Hepatocyte (in vitro differentiated cells): Measurements from ENCODE around the gene RPS27.

ENCODE experiments used
- EZH2phosphoT487 ChIP-seq: fragments of 200-600 bp; sonication (generic); IDR thresholded peaks from one replicate; pipeline ENCODE4 v1.6.1; 2018; ENCODE audit warnings: antibody characterized with exemption, mild to moderate bottlenecking, low read depth, moderate library complexity; ENCODE audit not compliant: unreplicated experiment, severe bottlenecking
- TF ChIP-seq, protein P1 (sequence below): fragments of 200-600 bp; sonication (generic); IDR thresholded peaks from 2 replicates; pipeline ENCODE4 v1.5.1; 2016; ENCODE audit warnings: antibody characterized with exemption, mild to moderate bottlenecking; ENCODE audit not compliant: poor library complexity

DNA sequence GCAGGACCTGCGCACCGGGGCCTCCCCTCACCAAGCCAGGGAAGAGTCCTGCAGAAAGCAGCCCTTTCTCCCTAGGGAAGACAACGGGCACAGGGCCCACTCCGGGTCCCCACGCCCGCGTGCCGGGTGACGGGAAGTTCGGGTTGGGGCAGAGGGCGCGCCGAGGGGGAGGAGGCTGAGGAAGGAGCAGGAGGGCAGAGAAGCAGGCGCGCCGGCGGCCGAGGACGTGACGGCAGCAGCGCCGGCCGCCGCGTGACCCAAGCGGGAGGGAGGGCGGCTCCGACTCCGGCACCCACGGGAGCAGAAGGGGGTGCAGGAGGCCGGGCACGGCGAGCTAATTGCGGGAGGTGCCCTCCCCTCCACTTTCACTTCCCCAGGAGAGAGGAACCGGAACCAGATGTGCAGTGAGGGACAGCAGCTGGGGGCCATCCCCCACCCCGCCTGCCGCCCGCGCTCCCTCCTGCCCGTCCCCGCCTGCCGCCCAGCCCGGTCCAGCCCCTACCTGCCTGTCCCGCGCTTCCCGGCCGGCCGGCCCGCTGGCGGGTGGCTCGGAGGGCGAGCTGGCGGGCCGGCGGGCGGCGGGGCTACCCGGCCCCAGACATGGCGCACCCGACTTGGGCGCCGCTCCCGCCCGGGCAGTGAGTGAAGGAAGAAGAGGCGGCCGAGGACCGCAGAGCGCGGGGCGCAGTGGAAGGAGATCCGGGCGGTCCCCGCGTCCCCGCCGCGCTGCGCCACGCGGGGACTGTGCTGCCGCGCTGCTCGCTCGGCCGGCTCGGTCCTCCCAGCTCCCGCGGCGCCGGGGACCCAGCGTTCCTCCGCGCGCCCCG is 44.6 kb upstream of the RPS27 start:
- TF ChIP-seq, protein P1, sequence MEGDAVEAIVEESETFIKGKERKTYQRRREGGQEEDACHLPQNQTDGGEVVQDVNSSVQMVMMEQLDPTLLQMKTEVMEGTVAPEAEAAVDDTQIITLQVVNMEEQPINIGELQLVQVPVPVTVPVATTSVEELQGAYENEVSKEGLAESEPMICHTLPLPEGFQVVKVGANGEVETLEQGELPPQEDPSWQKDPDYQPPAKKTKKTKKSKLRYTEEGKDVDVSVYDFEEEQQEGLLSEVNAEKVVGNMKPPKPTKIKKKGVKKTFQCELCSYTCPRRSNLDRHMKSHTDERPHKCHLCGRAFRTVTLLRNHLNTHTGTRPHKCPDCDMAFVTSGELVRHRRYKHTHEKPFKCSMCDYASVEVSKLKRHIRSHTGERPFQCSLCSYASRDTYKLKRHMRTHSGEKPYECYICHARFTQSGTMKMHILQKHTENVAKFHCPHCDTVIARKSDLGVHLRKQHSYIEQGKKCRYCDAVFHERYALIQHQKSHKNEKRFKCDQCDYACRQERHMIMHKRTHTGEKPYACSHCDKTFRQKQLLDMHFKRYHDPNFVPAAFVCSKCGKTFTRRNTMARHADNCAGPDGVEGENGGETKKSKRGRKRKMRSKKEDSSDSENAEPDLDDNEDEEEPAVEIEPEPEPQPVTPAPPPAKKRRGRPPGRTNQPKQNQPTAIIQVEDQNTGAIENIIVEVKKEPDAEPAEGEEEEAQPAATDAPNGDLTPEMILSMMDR = no peak
- no peak for TF ChIP-seq EZH2phosphoT487
